ENCODE measurements around the gene CCDC33. TPM values are rescaled to one million over a fixed set of nuclear protein-coding genes. Genes with fewer than 3 reads are reported as not detected.

Gene CCDC33
- total RNA-seq, 1 experiment from 2014 or later: 1.2 TPM

DNA sequence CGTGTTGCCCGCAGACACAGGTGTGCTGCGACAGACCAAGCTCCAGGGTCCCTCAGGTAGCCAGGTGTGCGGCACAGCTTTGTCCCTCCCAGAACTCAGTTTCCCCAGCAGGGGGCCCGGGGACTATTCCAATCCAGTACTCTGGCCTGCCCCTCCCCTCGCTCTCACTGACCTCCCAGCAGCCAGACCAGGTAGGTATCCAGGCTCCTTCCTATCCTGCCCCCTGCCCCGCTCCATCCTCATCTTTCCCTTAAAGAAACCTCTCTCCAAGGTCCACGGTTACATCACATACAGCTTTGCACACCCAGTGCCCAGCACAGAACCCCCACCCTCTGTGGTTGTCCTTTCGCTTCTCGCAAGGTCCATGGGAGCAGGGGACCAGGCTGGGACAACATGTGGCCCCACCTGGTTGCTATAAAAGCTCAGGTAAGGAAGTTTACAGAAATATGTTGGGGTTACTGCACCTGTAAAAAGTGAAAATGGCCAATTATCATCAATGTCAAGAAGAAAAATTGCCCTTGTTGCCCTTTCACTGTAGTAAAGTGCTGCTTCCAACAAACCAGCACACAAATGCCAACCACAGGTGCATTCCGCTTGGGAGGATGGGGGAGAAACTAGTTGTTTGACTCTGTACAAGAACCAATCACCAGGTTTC is 138.6 kb downstream of the CCDC33 start:
- Histone ChIP-seq H3K9me3 (replicated peaks) (no peaks in the 10 kb centered on the region), H3K36me3 (no peaks in the 10 kb centered on the region), H3K27me3 (peaks cover 7% of the 10 kb centered on the region; the same call in 1 of the 2 replicates), H3K4me1 (0 out of 2 replicates have a peak, but pooled peaks cover 3% of the 10 kb centered on the region), H3K27ac (no peak overlapping the region), H3K4me3 (peak overlapping the region; percentile 57)
- DNase-seq: no peak

- Histone ChIP-seq H3K27me3 (peaks cover 6% of the 10 kb centered on the region; the same call in 1 of the 2 replicates), H3K36me3 (no peaks in the 10 kb centered on the region), H3K9me3 (replicated peaks) (no peaks in the 10 kb centered on the region), H3K4me3 (no peak overlapping the region), H3K4me1 (0 out of 2 replicates have a peak, but pooled peaks cover 3% of the 10 kb centered on the region), H3K27ac (no peak overlapping the region)
- DNase-seq: peak; percentile 80 to 88
Observed at GRCh38 chr15:74375303-74375693, 139.2 kb downstream of the CCDC33 start.

DNA sequence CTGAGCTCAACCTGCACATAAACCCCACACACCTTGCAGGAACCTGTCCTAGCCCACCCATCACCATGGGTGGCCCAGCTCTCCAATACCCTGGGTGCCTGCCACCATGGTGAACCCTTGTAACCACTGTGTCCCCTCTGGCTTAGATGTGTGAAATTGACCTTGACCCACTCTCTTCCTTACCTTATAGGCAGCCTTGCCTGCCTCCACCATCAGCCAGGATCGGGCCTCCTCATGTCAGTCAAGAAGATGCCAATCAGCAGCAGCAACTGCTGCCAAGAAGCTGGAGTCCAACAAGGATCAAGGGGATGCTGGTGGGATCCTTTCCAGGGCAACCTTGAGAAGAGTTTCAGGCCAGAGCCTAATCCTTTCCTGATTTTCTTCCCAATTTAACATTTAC is 140.1 kb downstream of the CCDC33 start:
- Histone ChIP-seq H3K9me3 (replicated peaks) (no peaks in the 10 kb centered on the region), H3K27me3 (no peaks in the 10 kb centered on the region), H3K4me3 (no peak overlapping the region), H3K36me3 (no peaks in the 10 kb centered on the region), H3K27ac (no peak overlapping the region), H3K4me1 (no peaks in the 10 kb centered on the region)
- no peak for DNase-seq

- H3K27me3 ChIP-seq: no peaks in the 10 kb centered on the region
- no peak overlapping the region for H3K4me3 ChIP-seq
- no peaks in the 10 kb centered on the region for H3K9me3 ChIP-seq (replicated peaks)
- DNase-seq: no peak
- no peaks in the 10 kb centered on the region for H3K4me1 ChIP-seq
- H3K27ac ChIP-seq: no peak overlapping the region
- H3K36me3 ChIP-seq: no peaks in the 10 kb centered on the region
Observed at GRCh38 chr15:74376825-74377581, 140.9 kb downstream of the CCDC33 start.

DNA sequence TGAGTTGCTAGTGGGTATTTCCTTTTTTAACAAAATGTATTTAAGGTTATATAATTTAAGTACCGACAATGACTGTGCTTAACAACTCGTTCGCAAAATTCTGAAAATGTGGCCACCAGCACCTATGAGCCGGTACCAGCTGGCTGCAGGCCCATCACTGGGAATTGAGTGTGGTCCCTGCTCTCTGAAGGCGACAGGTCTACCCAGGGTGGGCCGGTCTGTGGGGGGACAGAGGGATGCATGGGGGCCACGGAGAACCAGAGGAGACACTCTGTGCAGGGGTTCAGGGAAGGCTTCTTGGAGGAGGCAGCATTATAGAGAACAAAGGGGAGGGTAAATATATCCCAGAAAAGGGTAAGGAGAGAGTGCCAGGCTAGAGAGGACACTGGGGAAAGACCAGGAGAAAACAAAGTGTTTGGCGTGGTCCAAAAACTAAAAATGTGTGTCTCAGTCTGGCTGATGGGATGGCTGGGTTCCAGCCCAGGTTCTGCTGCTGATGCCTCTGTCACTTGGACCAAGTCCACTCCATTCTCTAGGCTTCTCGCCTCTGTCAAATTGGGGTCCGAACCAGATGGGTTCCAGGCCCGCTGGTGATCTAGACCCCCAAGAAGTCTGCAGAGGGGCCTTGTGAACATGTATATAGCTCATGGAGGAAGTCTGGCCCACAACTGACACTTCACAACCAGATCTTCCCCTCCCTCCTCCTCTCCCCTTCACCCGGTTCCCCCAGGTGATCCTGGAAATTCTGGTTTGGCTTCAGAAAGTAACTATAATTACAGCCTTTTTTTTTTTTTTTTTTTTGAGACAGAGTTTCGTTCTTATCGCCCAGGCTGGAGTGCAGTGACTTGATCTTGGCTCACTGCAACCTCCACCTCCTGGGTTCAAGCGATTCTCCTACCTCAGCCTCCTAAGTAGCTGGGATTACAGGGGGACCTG is 142.0 kb downstream of the CCDC33 start:
- Histone ChIP-seq H3K27ac (no peak overlapping the region), H3K27me3 (no peaks in the 10 kb centered on the region), H3K9me3 (replicated peaks) (no peaks in the 10 kb centered on the region), H3K4me1 (no peaks in the 10 kb centered on the region), H3K4me3 (no peak overlapping the region), H3K36me3 (no peaks in the 10 kb centered on the region)
- no peak for DNase-seq

DNA sequence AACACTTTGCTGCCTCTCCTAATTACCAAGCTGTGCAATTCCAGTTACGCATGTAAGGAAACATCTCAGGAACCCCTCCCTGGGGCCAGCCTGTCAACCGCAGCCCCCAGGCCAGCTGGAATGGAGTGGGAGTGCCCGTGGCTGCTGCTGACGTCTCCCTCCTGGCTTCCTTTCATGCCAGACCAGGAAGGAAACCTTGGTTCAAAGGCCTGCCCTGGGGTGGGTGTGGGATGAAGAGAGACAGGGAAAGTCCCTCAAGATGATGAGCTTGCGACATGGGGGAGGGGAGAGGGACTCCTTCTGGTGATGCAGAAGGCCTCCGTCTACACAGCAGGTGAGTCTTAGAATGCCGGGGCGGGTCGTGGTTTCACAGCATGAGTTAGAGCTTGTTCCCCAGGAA is 142.7 kb downstream of the CCDC33 start:
- Histone ChIP-seq H3K4me1 (peaks cover 6% of the 10 kb centered on the region; the same call in 1 of the 2 replicates), H3K27ac (no peak overlapping the region), H3K27me3 (no peaks in the 10 kb centered on the region), H3K36me3 (no peaks in the 10 kb centered on the region), H3K9me3 (replicated peaks) (no peaks in the 10 kb centered on the region), H3K4me3 (no peak overlapping the region)
- DNase-seq: no peak

DNA sequence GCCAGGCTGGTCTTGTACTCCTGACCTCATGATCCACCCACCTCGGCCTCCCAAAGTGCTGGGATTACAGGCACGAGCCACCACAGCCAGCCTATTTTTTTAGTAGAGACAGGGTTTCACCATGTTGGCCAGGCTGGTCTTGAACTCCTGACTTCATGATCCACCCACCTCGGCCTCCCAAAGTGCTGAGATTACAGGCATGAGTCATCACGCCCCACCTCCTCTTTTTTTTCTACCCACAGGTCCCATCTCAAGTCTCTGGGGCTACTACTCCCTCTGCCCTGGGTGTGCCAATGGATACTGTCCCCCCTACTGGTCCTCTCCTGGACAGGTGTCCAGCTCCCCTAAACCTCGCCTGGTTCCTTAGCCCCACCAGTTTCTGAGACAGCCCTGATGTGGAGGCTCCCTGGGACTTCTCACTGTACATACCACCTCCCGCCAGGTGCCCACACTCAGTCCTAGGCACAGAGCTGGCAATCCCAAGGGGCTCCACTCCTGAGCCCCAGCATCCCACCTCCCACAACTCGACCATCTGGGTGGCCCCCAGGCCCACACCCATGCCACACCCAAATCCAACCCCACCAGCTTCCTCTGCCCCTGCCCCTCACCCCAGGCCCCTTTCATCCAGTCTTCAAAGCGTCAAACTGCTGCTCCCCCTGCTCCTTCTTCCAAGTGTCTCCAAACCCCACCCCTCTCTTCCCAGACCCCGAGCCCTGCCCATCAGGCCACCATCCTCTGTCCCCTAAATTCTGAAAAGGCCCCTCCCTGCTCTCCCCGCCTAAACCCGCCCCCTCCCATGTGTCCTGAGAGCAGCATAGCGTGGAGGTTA is 144.4 kb downstream of the CCDC33 start:
- no peaks in the 10 kb centered on the region for H3K36me3 ChIP-seq
- no peak for DNase-seq
- H3K27me3 ChIP-seq: no peaks in the 10 kb centered on the region
- H3K4me3 ChIP-seq: no peak overlapping the region
- peaks cover 21% of the 10 kb centered on the region for H3K4me1 ChIP-seq
- H3K27ac ChIP-seq: no peak overlapping the region
- H3K9me3 ChIP-seq (replicated peaks): no peaks in the 10 kb centered on the region

DNA sequence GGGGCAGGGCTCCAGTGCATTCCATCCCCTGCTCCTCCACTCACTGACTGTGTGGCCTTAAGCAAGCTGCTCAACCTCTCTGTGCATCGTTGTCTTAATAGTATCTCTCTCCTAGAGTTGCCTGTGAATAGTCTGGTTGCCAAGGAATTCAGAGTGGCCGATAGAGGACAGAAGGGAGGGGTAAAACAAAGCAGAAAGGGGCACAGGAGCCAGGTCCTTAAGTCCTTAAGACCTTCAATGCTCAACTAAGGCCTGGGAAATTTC is 145.0 kb downstream of the CCDC33 start:
- H3K27me3 ChIP-seq: no peaks in the 10 kb centered on the region
- no peak overlapping the region for H3K27ac ChIP-seq
- H3K9me3 ChIP-seq (replicated peaks): no peaks in the 10 kb centered on the region
- H3K4me1 ChIP-seq: peaks cover 26% of the 10 kb centered on the region
- H3K36me3 ChIP-seq: no peaks in the 10 kb centered on the region
- H3K4me3 ChIP-seq: no peak overlapping the region
- DNase-seq: no peak

GRCh38 chr15:74381481-74381880 is 145.4 kb downstream of the CCDC33 start:
- Histone ChIP-seq H3K9me3 (replicated peaks) (no peaks in the 10 kb centered on the region), H3K4me3 (no peak overlapping the region), H3K27me3 (no peaks in the 10 kb centered on the region), H3K36me3 (no peaks in the 10 kb centered on the region), H3K27ac (no peak overlapping the region), H3K4me1 (peaks cover 30% of the 10 kb centered on the region)
- DNase-seq: no peak

DNA sequence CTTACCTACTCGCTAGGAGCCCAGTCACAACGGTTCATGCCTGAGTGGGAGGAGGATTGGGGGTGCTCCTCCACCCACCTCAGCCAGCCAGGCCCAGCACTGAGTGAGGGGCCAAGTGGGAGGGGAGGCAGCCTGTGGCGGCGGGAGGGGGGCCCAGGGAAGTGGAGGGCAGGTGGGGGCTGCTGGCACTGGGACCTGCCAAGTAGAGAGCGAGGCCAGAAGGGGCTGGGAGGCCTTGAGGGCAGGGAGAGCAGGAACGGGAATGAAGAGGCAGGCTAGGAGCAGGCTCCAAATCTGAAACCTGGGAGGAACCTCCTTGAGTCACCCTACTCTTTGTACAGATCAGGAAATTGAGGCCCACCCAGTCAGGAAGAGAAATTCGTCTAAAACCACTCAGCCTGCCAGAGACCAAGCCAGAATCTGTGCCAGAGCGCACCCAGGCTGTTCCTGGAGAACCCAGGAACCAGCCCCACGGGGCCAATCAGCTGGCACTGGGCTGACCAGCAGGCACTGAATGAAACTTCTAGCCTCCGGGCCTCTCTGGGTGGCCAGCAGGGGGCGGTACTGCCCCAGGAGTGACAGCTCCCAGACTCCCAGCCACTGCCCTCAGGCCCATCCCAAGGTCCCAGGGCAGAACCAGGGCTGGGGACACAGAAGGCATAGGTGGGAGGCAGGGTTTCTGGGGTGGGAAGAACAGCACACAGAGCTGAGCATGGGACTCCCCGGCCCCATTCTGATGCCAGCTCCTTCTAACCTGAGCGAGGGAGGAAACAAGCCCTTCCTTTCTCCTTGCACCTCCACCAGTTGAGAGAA is 146.1 kb downstream of the CCDC33 start:
- no peak overlapping the region for H3K4me3 ChIP-seq
- no peaks in the 10 kb centered on the region for H3K27me3 ChIP-seq
- H3K4me1 ChIP-seq: peaks cover 37% of the 10 kb centered on the region
- no peak overlapping the region for H3K27ac ChIP-seq
- H3K36me3 ChIP-seq: no peaks in the 10 kb centered on the region
- H3K9me3 ChIP-seq (replicated peaks): no peaks in the 10 kb centered on the region
- DNase-seq: peak; percentile 84 to 93

DNA sequence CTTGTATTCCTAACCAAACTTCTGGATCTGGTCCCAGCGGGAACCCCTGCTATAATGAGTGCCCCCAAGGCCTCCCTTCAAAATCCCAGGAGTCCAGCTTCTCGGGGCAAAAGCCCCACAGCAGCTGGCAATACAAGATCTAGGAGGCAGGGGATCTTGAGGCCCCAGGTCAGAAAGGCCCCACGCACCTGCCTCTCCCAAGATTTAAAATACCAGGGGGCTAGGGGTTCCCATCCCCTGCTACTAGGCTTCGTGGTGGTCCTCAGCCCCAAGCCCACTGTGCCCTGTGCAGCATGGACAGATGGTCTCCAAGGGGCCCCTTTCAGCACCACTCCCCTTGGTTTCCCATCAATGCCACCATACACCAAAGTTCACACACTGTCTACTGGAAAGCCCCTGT is 147.2 kb downstream of the CCDC33 start:
- DNase-seq: no peak
- Histone ChIP-seq H3K27ac (no peak overlapping the region), H3K4me1 (peaks cover 42% of the 10 kb centered on the region)

GRCh38 chr15:74383695-74384565 is 147.8 kb downstream of the CCDC33 start:
- Histone ChIP-seq H3K4me1 (peaks cover 43% of the 10 kb centered on the region), H3K27me3 (no peaks in the 10 kb centered on the region), H3K4me3 (no peak overlapping the region), H3K27ac (no peak overlapping the region), H3K36me3 (no peaks in the 10 kb centered on the region), H3K9me3 (replicated peaks) (no peaks in the 10 kb centered on the region)
- peak in 1 of 2 experiments; percentile 57 for DNase-seq

More for the DNA sequence above, 147.2 kb downstream of the CCDC33 start:
- Histone ChIP-seq H3K27me3 (no peaks in the 10 kb centered on the region), H3K4me3 (no peak overlapping the region), H3K9me3 (replicated peaks) (no peaks in the 10 kb centered on the region), H3K36me3 (no peaks in the 10 kb centered on the region)

- Histone ChIP-seq H3K27ac (no peak overlapping the region), H3K27me3 (0 out of 2 replicates have a peak, but pooled peaks cover 2% of the 10 kb centered on the region), H3K4me1 (peaks cover 43% of the 10 kb centered on the region), H3K9me3 (replicated peaks) (no peaks in the 10 kb centered on the region), H3K36me3 (no peaks in the 10 kb centered on the region), H3K4me3 (no peak overlapping the region)
- no peak for DNase-seq
Observed at GRCh38 chr15:74384566-74384880, 148.4 kb downstream of the CCDC33 start.

Data from SJCRH30 (cell line).